ENCODE data around the gene EMC10.
"Not testable (repeated sequence)": the region's sequence is repeated elsewhere in the genome, so short reads cannot be mapped to it uniquely, and the experiment has no call there.

Gene EMC10

GRCh38 chr19:50439130-50439529 is 37.2 kb upstream of the EMC10 start:
- H3K4me1 ChIP-seq (ENCODE audit: control insufficient read depth, insufficient read depth, low read length); H3K27ac ChIP-seq (ENCODE audit: extremely low read depth, low read depth, low read length); H3K36me3 ChIP-seq (ENCODE audit: control insufficient read depth in 2 of 2, insufficient read depth in 1 of 2, low read length in 2 of 2); CTCF ChIA-PET; H3K9me3 ChIP-seq (ENCODE audit: control insufficient read depth, insufficient read depth, low read depth, low read length); POLR2A ChIA-PET; H3K4me3 ChIP-seq (ENCODE audit: low read depth, low read length): not testable (repeated sequence)
- TF ChIP-seq ZFHX2 (tag by site-specific recombination; conservative IDR thresholded peaks at IDR 0.05) (peak; percentile 87), EGR2 (tag by site-specific recombination; IDR thresholded peaks at IDR 0.05; ENCODE audit: low read depth) (peak; percentile 95)

DNA sequence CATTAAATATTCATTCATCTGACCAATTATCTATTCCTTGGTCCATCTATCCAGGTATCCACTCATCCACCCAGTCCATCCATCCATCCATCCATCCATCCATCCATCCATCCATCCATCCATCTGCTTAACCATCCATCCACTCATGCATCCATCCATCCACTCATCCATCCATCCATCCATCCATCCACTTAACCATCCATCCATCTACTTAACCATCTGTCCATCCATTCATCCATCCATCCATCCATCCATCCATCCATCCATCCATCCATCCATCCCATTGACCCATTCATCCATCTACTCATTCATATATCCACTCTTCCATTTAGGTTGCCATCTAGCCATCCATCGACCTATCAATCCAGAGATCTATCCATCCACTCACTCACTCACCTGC is 32.2 kb upstream of the EMC10 start:
- ChIA-PET POLR2A (no interaction called here), CTCF (interaction anchor here (1.2 kb wide), 1 partner anchor 17 kb away, joined by 4 read pairs; no protein-coding TSS in a partner anchor)
- H3K27ac ChIP-seq (ENCODE audit: extremely low read depth, low read depth, low read length), result no peak overlapping the region
- no peaks in the 10 kb centered on the region for H3K4me1 ChIP-seq (ENCODE audit: control insufficient read depth, insufficient read depth, low read length)
- no peaks in the 10 kb centered on the region for H3K9me3 ChIP-seq (ENCODE audit: control insufficient read depth, insufficient read depth, low read depth, low read length)
- H3K36me3 ChIP-seq (ENCODE audit: control insufficient read depth in 2 of 2, insufficient read depth in 1 of 2, low read length in 2 of 2), result no peaks in the 10 kb centered on the region
- H3K4me3 ChIP-seq (ENCODE audit: low read depth, low read length), result no peak overlapping the region
- no peak for TF ChIP-seq HOXD13 (CRISPR knock-in tag; IDR thresholded peaks at IDR 0.05; ENCODE audit: borderline replicate concordance)
- TF ChIP-seq, protein P1, sequence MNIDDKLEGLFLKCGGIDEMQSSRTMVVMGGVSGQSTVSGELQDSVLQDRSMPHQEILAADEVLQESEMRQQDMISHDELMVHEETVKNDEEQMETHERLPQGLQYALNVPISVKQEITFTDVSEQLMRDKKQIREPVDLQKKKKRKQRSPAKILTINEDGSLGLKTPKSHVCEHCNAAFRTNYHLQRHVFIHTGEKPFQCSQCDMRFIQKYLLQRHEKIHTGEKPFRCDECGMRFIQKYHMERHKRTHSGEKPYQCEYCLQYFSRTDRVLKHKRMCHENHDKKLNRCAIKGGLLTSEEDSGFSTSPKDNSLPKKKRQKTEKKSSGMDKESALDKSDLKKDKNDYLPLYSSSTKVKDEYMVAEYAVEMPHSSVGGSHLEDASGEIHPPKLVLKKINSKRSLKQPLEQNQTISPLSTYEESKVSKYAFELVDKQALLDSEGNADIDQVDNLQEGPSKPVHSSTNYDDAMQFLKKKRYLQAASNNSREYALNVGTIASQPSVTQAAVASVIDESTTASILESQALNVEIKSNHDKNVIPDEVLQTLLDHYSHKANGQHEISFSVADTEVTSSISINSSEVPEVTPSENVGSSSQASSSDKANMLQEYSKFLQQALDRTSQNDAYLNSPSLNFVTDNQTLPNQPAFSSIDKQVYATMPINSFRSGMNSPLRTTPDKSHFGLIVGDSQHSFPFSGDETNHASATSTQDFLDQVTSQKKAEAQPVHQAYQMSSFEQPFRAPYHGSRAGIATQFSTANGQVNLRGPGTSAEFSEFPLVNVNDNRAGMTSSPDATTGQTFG (tag by site-specific recombination; IDR thresholded peaks at IDR 0.05; ENCODE audit: borderline replicate concordance), result 0 out of 2 replicates have a peak, but pooled peaks have one; percentile 58
- peak; percentile 99 for TF ChIP-seq ZBTB17 (tag by site-specific recombination; IDR thresholded peaks at IDR 0.05)
- TF ChIP-seq ZNF544 (tag by site-specific recombination; IDR thresholded peaks at IDR 0.05), result peak; percentile 45; the same call in 1 of the 2 replicates
- peak; percentile 99 for TF ChIP-seq ZNF366 (tag by site-specific recombination; conservative IDR thresholded peaks at IDR 0.05)
- peak; percentile 68; the same call in 1 of the 2 replicates for TF ChIP-seq ZNF248 (tag by site-specific recombination; IDR thresholded peaks at IDR 0.05)
- TF ChIP-seq ZNF114 (tag by site-specific recombination; IDR thresholded peaks at IDR 0.05), result no peak

GRCh38 chr19:50447053-50447452 is 29.3 kb upstream of the EMC10 start:
- POLR2A ChIA-PET, result no interaction called here
- Histone ChIP-seq H3K27ac (ENCODE audit: extremely low read depth, low read depth, low read length) (no peak overlapping the region), H3K9me3 (ENCODE audit: control insufficient read depth, insufficient read depth, low read depth, low read length) (no peaks in the 10 kb centered on the region), H3K4me3 (ENCODE audit: low read depth, low read length) (no peak overlapping the region), H3K36me3 (ENCODE audit: control insufficient read depth in 2 of 2, insufficient read depth in 1 of 2, low read length in 2 of 2) (no peaks in the 10 kb centered on the region), H3K4me1 (ENCODE audit: control insufficient read depth, insufficient read depth, low read length) (no peaks in the 10 kb centered on the region)
- CTCF ChIA-PET, result interaction anchor here (1.9 kb wide), 1 partner anchor 14 kb away, joined by 11 read pairs; no protein-coding TSS in a partner anchor
- no peak for TF ChIP-seq ZNF558 (tag by site-specific recombination; IDR thresholded peaks at IDR 0.05)
- TF ChIP-seq GLI4 (tag by site-specific recombination; IDR thresholded peaks at IDR 0.05), result no peak
- TF ChIP-seq ZNF792 (tag by site-specific recombination; IDR thresholded peaks at IDR 0.05), result no peak
- TF ChIP-seq ZNF302 (tag by site-specific recombination; IDR thresholded peaks at IDR 0.05; ENCODE audit: low read depth), result no peak
- no peak for TF ChIP-seq ZNF776 (tag by site-specific recombination; IDR thresholded peaks at IDR 0.05; ENCODE audit: borderline replicate concordance)
- no peak for TF ChIP-seq ZNF843 (tag by site-specific recombination; IDR thresholded peaks at IDR 0.05)
- TF ChIP-seq MZF1 (tag by site-specific recombination; IDR thresholded peaks at IDR 0.05; ENCODE audit: borderline replicate concordance), result no peak
- peak; percentile 97 for TF ChIP-seq ZNF529 (tag by site-specific recombination; IDR thresholded peaks at IDR 0.05; ENCODE audit: insufficient replicate concordance)

- TF ChIP-seq ZNF302 (tag by site-specific recombination; IDR thresholded peaks at IDR 0.05; ENCODE audit: low read depth) (no peak), ZNF623 (tag by site-specific recombination; IDR thresholded peaks at IDR 0.05) (peak; percentile 74)
- ChIA-PET CTCF (interaction anchor here (1.0 kb wide), 1 partner anchor 14 kb away, joined by 3 read pairs; no protein-coding TSS in a partner anchor), POLR2A (no interaction called here)
- H3K9me3 ChIP-seq (ENCODE audit: control insufficient read depth, insufficient read depth, low read depth, low read length), result no peaks in the 10 kb centered on the region
- no peak overlapping the region for H3K27ac ChIP-seq (ENCODE audit: extremely low read depth, low read depth, low read length)
- H3K36me3 ChIP-seq (ENCODE audit: control insufficient read depth in 2 of 2, insufficient read depth in 1 of 2, low read length in 2 of 2), result no peaks in the 10 kb centered on the region
- no peak overlapping the region for H3K4me3 ChIP-seq (ENCODE audit: low read depth, low read length)
- H3K4me1 ChIP-seq (ENCODE audit: control insufficient read depth, insufficient read depth, low read length), result no peaks in the 10 kb centered on the region
Measured at GRCh38 chr19:50447750-50448149, 28.6 kb upstream of the EMC10 start.

Measured in HEK293 (cell line).